ENCODE data around the gene ATP5MG.
A peak's percentile ranks its signal among the peaks of the same experiment; 100 is the strongest.
"Not testable (repeated sequence)": the region's sequence is repeated elsewhere in the genome, so short reads cannot be mapped to it uniquely, and the experiment has no call there.

ATP5MG gene

GRCh38 chr11:118410055-118410745 is 8.8 kb downstream of the ATP5MG start:
- no peak for DNase-seq (ENCODE audit: low read depth)

GRCh38 chr11:118411530-118411929 is 10.1 kb downstream of the ATP5MG start:
- DNase-seq (ENCODE audit: low read depth): no peak

GRCh38 chr11:118412921-118413320 is 11.5 kb downstream of the ATP5MG start:
- no peak for DNase-seq (ENCODE audit: low read depth)

- DNase-seq (ENCODE audit: low read depth): no peak
These were observed 13.8 kb downstream of the ATP5MG start for GRCh38 chr11:118415062-118415738.

GRCh38 chr11:118415739-118416068 is 14.3 kb downstream of the ATP5MG start:
- DNase-seq (ENCODE audit: low read depth): peak; percentile 96

- not testable (repeated sequence) for DNase-seq (ENCODE audit: low read depth)
These were observed 15.5 kb downstream of the ATP5MG start for GRCh38 chr11:118416900-118417299.

GRCh38 chr11:118417801-118418200 is 16.4 kb downstream of the ATP5MG start:
- peak; percentile 37 for DNase-seq (ENCODE audit: low read depth)

GRCh38 chr11:118418766-118419165 is 17.4 kb downstream of the ATP5MG start:
- DNase-seq (ENCODE audit: low read depth): no peak

- no peak for DNase-seq (ENCODE audit: low read depth)
These were observed 26.3 kb downstream of the ATP5MG start for GRCh38 chr11:118427707-118428106.

- peak; percentile 31 for DNase-seq (ENCODE audit: low read depth)
These were observed 29.6 kb downstream of the ATP5MG start for GRCh38 chr11:118430956-118431355.

GRCh38 chr11:118434123-118434552 is 32.7 kb downstream of the ATP5MG start:
- peak; percentile 49 for DNase-seq (ENCODE audit: low read depth)

- peak; percentile 53 for DNase-seq (ENCODE audit: low read depth)
These were observed 33.3 kb downstream of the ATP5MG start for GRCh38 chr11:118434553-118435289.

GRCh38 chr11:118435290-118435892 is 34.0 kb downstream of the ATP5MG start:
- DNase-seq (ENCODE audit: low read depth): peak; percentile 59

- peak; percentile 96 for DNase-seq (ENCODE audit: low read depth)
These were observed 34.7 kb downstream of the ATP5MG start, which contains the start of gene KMT2A for GRCh38 chr11:118435893-118436624. Gene KMT2A, plus strand, starts transcription at chr11:118436492. Its CDS starts 21 bp downstream, at chr11:118436513.

GRCh38 chr11:118436639-118437207 is 35.3 kb downstream of the ATP5MG start:
- DNase-seq (ENCODE audit: low read depth): peak; percentile 54

GRCh38 chr11:118437208-118438125 is 36.1 kb downstream of the ATP5MG start:
- peak; percentile 59 for DNase-seq (ENCODE audit: low read depth)

- DNase-seq (ENCODE audit: low read depth): peak; percentile 83
These were observed 37.0 kb downstream of the ATP5MG start for GRCh38 chr11:118438314-118438931.

GRCh38 chr11:118439646-118440045 is 38.2 kb downstream of the ATP5MG start:
- no peak for DNase-seq (ENCODE audit: low read depth)

- DNase-seq (ENCODE audit: low read depth): no peak
These were observed 40.4 kb downstream of the ATP5MG start for GRCh38 chr11:118441770-118442275.

- DNase-seq (ENCODE audit: low read depth): no peak
These were observed 40.9 kb downstream of the ATP5MG start for GRCh38 chr11:118442301-118442700.
